HepG2 (cell line): ENCODE measurements around the gene DCTN2. TPM values are rescaled to one million over a fixed set of nuclear protein-coding genes. Genes with fewer than 3 reads are reported as not detected.
A peak's percentile ranks its signal among the peaks of the same experiment; 100 is the strongest.

Experiments
- DR1 ChIP-seq: sonication (generic); formaldehyde crosslinking; IDR thresholded peaks from 2 replicates; pipeline ENCODE4 v1.8.0; 2021; ENCODE audit warnings: mild to moderate bottlenecking, missing genetic modification reagents, inconsistent platforms
- HNRNPL ChIP-seq: fragments of 200-400 bp; formaldehyde crosslinking; IDR thresholded peaks from 2 replicates; pipeline ENCODE4 v1.6.1; 2017; ENCODE audit warnings: mild to moderate bottlenecking, low read depth, low read length
- KDM5B ChIP-seq: sonication (generic); formaldehyde crosslinking; IDR thresholded peaks from 2 replicates; pipeline ENCODE4 v1.4.0; 2020; ENCODE audit warnings: missing genetic modification reagents, mild to moderate bottlenecking, borderline replicate concordance
- MEIS2 ChIP-seq: sonication (generic); formaldehyde crosslinking; IDR thresholded peaks from 2 replicates; pipeline ENCODE4 v1.9.0; 2021; ENCODE audit warnings: mild to moderate bottlenecking, missing genetic modification reagents
- MTF1 ChIP-seq: sonication (generic); formaldehyde crosslinking; IDR thresholded peaks from 2 replicates; pipeline ENCODE4 v1.5.0; 2020; ENCODE audit warnings: missing genetic modification reagents
- NRL ChIP-seq: sonication (generic); formaldehyde crosslinking; IDR thresholded peaks from 2 replicates; pipeline ENCODE4 v1.5.0; 2020; ENCODE audit warnings: missing genetic modification reagents, mild to moderate bottlenecking, moderate library complexity, borderline replicate concordance
- RFXAP ChIP-seq: sonication (generic); formaldehyde crosslinking; IDR thresholded peaks from 2 replicates; pipeline ENCODE4 v1.4.0; 2020; ENCODE audit warnings: missing genetic modification reagents, borderline replicate concordance
- SALL1 ChIP-seq: sonication (generic); formaldehyde crosslinking; IDR thresholded peaks from 2 replicates; pipeline ENCODE4 v1.8.0; 2022; ENCODE audit warnings: mild to moderate bottlenecking, missing genetic modification reagents
- SP2 ChIP-seq: sonication (generic); formaldehyde crosslinking; IDR thresholded peaks from 2 replicates; pipeline ENCODE4 v1.5.1; 2020; ENCODE audit warnings: mild to moderate bottlenecking, missing genetic modification reagents
- TAF1 ChIP-seq: sonication (generic); formaldehyde crosslinking; IDR thresholded peaks from 2 replicates; pipeline ENCODE4 v1.4.0; 2020; ENCODE audit warnings: missing genetic modification reagents
- THAP7 ChIP-seq: sonication (generic); formaldehyde crosslinking; IDR thresholded peaks from 2 replicates; pipeline ENCODE4 v1.8.1; 2023; ENCODE audit warnings: mild to moderate bottlenecking, missing genetic modification reagents
- YY1 ChIP-seq: IDR thresholded peaks from 2 replicates; pipeline ENCODE4 v1.6.1; 2011; ENCODE audit warnings: low read length, low read depth, moderate library complexity, mild to moderate bottlenecking; ENCODE audit not compliant: insufficient read depth, insufficient replicate concordance
- ZBED4 ChIP-seq: sonication (generic); formaldehyde crosslinking; IDR thresholded peaks from 2 replicates; pipeline ENCODE4 v1.4.0; 2020; ENCODE audit warnings: missing genetic modification reagents, borderline replicate concordance
- ZBTB38 ChIP-seq: sonication (generic); formaldehyde crosslinking; IDR thresholded peaks from 2 replicates; pipeline ENCODE4 v1.5.1; 2020; ENCODE audit warnings: mild to moderate bottlenecking, missing genetic modification reagents
- ZBTB39 ChIP-seq: sonication (generic); formaldehyde crosslinking; IDR thresholded peaks from 2 replicates; pipeline ENCODE4 v1.5.0; 2020; ENCODE audit warnings: missing genetic modification reagents
- ZC3H4 ChIP-seq: sonication (generic); formaldehyde crosslinking; IDR thresholded peaks from 2 replicates; pipeline ENCODE4 v1.4.0; 2020; ENCODE audit warnings: missing genetic modification reagents, borderline replicate concordance
- ZFP36L1 ChIP-seq: sonication (generic); formaldehyde crosslinking; IDR thresholded peaks from 2 replicates; pipeline ENCODE4 v1.8.0; 2022; ENCODE audit warnings: mild to moderate bottlenecking, missing genetic modification reagents, moderate library complexity
- ZFX ChIP-seq: sonication (generic); formaldehyde crosslinking; IDR thresholded peaks from 2 replicates; pipeline ENCODE4 v1.4.0; 2020; ENCODE audit warnings: mild to moderate bottlenecking, low read depth, missing genetic modification reagents, moderate library complexity
- ZIK1 ChIP-seq: sonication (generic); formaldehyde crosslinking; IDR thresholded peaks from 2 replicates; pipeline ENCODE4 v1.5.0; 2020; ENCODE audit warnings: mild to moderate bottlenecking, low read depth, missing genetic modification reagents, borderline replicate concordance
- ZNF776 ChIP-seq: sonication (generic); formaldehyde crosslinking; IDR thresholded peaks from 2 replicates; pipeline ENCODE4 v1.4.0; 2020; ENCODE audit warnings: mild to moderate bottlenecking, missing genetic modification reagents
- ZNF800 ChIP-seq: sonication (generic); formaldehyde crosslinking; IDR thresholded peaks from 2 replicates; pipeline ENCODE4 v1.4.0; 2020; ENCODE audit warnings: missing genetic modification reagents
- ZSCAN21 ChIP-seq: sonication (generic); formaldehyde crosslinking; IDR thresholded peaks from 2 replicates; pipeline ENCODE4 v1.8.0; 2022; ENCODE audit warnings: mild to moderate bottlenecking, missing genetic modification reagents, moderate library complexity, borderline replicate concordance
- polyA plus RNA-seq, 8 experiments: library from polyadenylated mRNA; depleted of rRNA in 3 of 8; stranded (reverse) in 7 of 8; unstranded in 1 of 8; fragments of >200 nt; fragmentation: Illumina TruSeq in 4 of 8; extraction: Trizol in 4 of 8; gene quantifications; 2 replicates each; pipeline versions ENCODE4 v1.2.1 to v1.2.3, GENCODE V29; 2011 to 2016; ENCODE audit warnings: low read depth in 4 of 8, missing spikeins in 1 of 8, mixed read lengths in 1 of 8; ENCODE audit not compliant: insufficient read depth in 1 of 8
- total RNA-seq, 5 experiments: library from RNA; depleted of rRNA; stranded (reverse); fragments of >200 nt; fragmentation: Illumina TruSeq; extraction: Trizol; gene quantifications; 2 replicates each; pipeline ENCODE4 v1.2.3, GENCODE V29; 2016; ENCODE audit warnings: low read depth in 1 of 5

The DCTN2 gene
- total and polyA plus RNA-seq, 2 of the 13 experiments (the other 11 are each of a cell fraction or from before 2014, with no cell fraction given) = 72.0 to 77.4 TPM

GRCh38 chr12:57580466-57580795, 33.4 kb upstream of the DCTN2 start (continued):
- TF ChIP-seq YY1 (no peak), SP2 (no peak), MTF1 (CRISPR knock-in tag) (no peak), ZNF776 (no peak), ZSCAN21 (CRISPR knock-in tag) (0 out of 2 replicates have a peak, but pooled peaks have one; percentile 50), KDM5B (peak; percentile 46; the same call in 1 of the 2 replicates), HNRNPL (0 out of 2 replicates have a peak, but pooled peaks have one; percentile 45), THAP7 (CRISPR knock-in tag) (no peak), ZNF800 (no peak), ZBTB38 (CRISPR knock-in tag) (0 out of 2 replicates have a peak, but pooled peaks have one; percentile 16), ZFP36L1 (0 out of 2 replicates have a peak, but pooled peaks have one; percentile 48), SALL1 (peak; percentile 33), RFXAP (CRISPR knock-in tag) (no peak), NRL (CRISPR knock-in tag) (0 out of 2 replicates have a peak, but pooled peaks have one; percentile 16), TAF1 (CRISPR knock-in tag) (0 out of 2 replicates have a peak, but pooled peaks have one; percentile 7), ZBED4 (no peak), ZFX (CRISPR knock-in tag) (peak; percentile 9; the same call in 1 of the 2 replicates), ZBTB39 (CRISPR knock-in tag) (no peak), DR1 (CRISPR knock-in tag) (no peak), ZC3H4 (CRISPR knock-in tag) (peak; percentile 23; the same call in 1 of the 2 replicates), MEIS2 (CRISPR knock-in tag) (no peak), ZIK1 (CRISPR knock-in tag) (0 out of 2 replicates have a peak, but pooled peaks have one; percentile 25)
